Measurements from ENCODE around the gene WDR59.

- TF ChIP-seq CTCF (IDR thresholded peaks at IDR 0.05) (no peak), POLR2A (IDR thresholded peaks at IDR 0.05) (no peak)
Observed at GRCh38 chr16:74984529-74985296, at the start of gene WDR59.
